GM12892 (cell line): ENCODE results near the gene PRKN.

Experiments used
- POLR2A ChIP-seq: IDR thresholded peaks from 2 replicates; pipeline ENCODE4 v1.6.1; 2011; ENCODE audit warnings: low read depth, low read length, control low read depth
- POLR2AphosphoS5 ChIP-seq: IDR thresholded peaks from 2 replicates; pipeline ENCODE4 v1.6.1; 2011; ENCODE audit warnings: low read depth, low read length, control low read depth
- TAF1 ChIP-seq: IDR thresholded peaks from 2 replicates; pipeline ENCODE4 v1.6.1; 2011; ENCODE audit warnings: low read depth, mild to moderate bottlenecking, control low read depth, low read length, borderline replicate concordance

- no peak for TF ChIP-seq POLR2A
- no peak for TF ChIP-seq POLR2AphosphoS5
- no peak for TF ChIP-seq TAF1
Observed at GRCh38 chr6:161716176-161716575, 1011.4 kb downstream of the PRKN start.
